Cardiac fibroblast (primary cell): ENCODE data around the gene SYTL5.

Experiments
- DNase-seq, 2 donors: peaks; one replicate each; pipeline versions ENCODE4 v3.0.0 to v3.0.0-alpha.2; 2010; ENCODE audit warnings: low read depth in 2 of 2
- H3K4me3 ChIP-seq, 2 donors: replicated peaks in 1 of 2; 1 replicate in 1 of 2; 2 replicates in 1 of 2; pipeline ENCODE4 v1.5.1; 2011; ENCODE audit warnings: low read depth in 2 of 2, low read length in 2 of 2, mild to moderate bottlenecking in 2 of 2, moderate library complexity in 1 of 2
- CTCF ChIP-seq: IDR thresholded peaks from one replicate; pipeline ENCODE4 v1.5.1; 2011; ENCODE audit warnings: low read depth, mild to moderate bottlenecking, low read length, inconsistent platforms

Gene SYTL5

GRCh38 chrX:38108364-38108763, 102.0 kb downstream of the SYTL5 start:
- no peak overlapping the region for H3K4me3 ChIP-seq
- DNase-seq: peak; percentile 5 to 90
- TF ChIP-seq CTCF: no peak

GRCh38 chrX:38109042-38109898, 102.9 kb downstream of the SYTL5 start:
- no peak overlapping the region for H3K4me3 ChIP-seq
- DNase-seq: no peak
- no peak for TF ChIP-seq CTCF

- DNase-seq: peak; percentile 25 to 60
- H3K4me3 ChIP-seq: no peak overlapping the region
- no peak for TF ChIP-seq CTCF
These were observed 103.9 kb downstream of the SYTL5 start for GRCh38 chrX:38110231-38110630.

- no peak overlapping the region for H3K4me3 ChIP-seq
- no peak for TF ChIP-seq CTCF
- no peak for DNase-seq
These were observed 104.8 kb downstream of the SYTL5 start for GRCh38 chrX:38111196-38111595.

- DNase-seq: no peak
- no peak for TF ChIP-seq CTCF
- no peak overlapping the region for H3K4me3 ChIP-seq
These were observed 106.2 kb downstream of the SYTL5 start for GRCh38 chrX:38112566-38112965.

GRCh38 chrX:38116706-38117105, 110.4 kb downstream of the SYTL5 start:
- TF ChIP-seq CTCF: no peak
- no peak for DNase-seq
- no peak overlapping the region for H3K4me3 ChIP-seq
